Measurements from ENCODE around the gene APOL5.
"Not testable (repeated sequence)": the region's sequence is repeated elsewhere in the genome, so short reads cannot be mapped to it uniquely, and the experiment has no call there.

Gene APOL5, protein sequence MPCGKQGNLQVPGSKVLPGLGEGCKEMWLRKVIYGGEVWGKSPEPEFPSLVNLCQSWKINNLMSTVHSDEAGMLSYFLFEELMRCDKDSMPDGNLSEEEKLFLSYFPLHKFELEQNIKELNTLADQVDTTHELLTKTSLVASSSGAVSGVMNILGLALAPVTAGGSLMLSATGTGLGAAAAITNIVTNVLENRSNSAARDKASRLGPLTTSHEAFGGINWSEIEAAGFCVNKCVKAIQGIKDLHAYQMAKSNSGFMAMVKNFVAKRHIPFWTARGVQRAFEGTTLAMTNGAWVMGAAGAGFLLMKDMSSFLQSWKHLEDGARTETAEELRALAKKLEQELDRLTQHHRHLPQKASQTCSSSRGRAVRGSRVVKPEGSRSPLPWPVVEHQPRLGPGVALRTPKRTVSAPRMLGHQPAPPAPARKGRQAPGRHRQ

GRCh38 chr22:35717572-35717971 lies at the start of gene APOL5:
Gene APOL5 (plus strand): TSS chr22:35717872. CDS start chr22:35717872, 0 bp downstream.
- DNase-seq: no peak

DNA sequence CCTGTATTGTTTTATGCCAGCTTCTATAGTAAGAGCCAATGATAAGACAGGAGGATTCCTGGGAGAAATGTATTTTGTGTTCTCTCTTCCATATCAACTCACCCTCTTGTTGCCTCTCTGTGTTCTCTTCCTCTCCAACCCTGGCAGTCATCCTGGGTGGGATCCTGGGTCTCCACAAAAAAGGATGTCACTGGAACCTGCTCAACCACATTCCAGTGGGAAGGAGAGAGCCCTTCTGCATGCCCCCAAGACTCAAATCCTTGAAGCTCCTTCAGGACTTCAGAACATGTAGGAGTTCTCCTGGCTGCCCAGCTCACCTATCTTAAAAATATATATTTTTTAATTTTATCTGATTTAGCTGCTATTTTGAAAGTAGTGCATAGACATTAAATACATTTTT lies 43.3 kb upstream of the APOL5 start:
- no peak for DNase-seq

- DNase-seq: not testable (repeated sequence)
Observed at GRCh38 chr22:35676065-35676464, 41.6 kb upstream of the APOL5 start.

GRCh38 chr22:35677460-35678187 lies 40.0 kb upstream of the APOL5 start:
- no peak for DNase-seq

DNA sequence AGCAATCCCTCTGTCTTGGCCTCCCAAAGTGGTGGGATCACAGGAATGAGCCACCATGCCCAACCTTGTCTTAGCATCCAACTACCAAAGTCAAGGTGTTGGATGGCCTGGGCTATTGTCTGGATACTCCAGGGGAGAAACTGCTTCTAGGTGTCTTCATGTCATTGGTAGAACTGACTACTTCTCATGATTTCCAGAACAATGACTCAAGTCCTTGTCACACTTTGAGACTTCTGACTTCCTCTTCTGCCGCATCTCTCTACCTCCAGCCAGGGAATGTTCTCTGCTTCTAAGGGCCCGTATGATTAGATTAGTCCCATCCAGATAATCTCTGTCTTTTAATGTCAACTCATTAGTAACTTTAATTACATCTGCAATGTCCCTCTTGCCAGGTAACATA lies 38.8 kb upstream of the APOL5 start:
- DNase-seq: no peak

DNA sequence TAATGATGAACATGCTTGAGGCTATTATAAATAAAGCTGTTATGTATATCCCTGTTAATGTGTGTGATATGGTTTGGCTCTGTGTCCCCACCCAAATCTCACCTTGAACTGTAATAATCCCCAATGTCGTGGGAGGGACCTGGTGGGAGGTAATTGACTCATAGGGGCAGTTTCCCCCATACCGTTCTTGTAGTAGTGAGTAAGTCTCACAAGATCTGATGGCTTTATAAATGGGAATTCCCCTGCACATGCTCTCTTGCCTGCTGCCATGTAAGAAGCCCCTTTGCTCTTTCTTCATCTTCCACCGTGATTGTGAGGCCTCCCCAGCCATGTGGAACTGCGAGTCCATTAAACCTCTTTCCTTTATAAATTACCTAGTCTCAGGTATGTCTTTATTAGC lies 38.2 kb upstream of the APOL5 start:
- DNase-seq: not testable (repeated sequence)

GRCh38 chr22:35681454-35682052 lies 36.1 kb upstream of the APOL5 start:
- DNase-seq: no peak

GRCh38 chr22:35683560-35683959 lies 34.1 kb upstream of the APOL5 start:
- no peak for DNase-seq

DNA sequence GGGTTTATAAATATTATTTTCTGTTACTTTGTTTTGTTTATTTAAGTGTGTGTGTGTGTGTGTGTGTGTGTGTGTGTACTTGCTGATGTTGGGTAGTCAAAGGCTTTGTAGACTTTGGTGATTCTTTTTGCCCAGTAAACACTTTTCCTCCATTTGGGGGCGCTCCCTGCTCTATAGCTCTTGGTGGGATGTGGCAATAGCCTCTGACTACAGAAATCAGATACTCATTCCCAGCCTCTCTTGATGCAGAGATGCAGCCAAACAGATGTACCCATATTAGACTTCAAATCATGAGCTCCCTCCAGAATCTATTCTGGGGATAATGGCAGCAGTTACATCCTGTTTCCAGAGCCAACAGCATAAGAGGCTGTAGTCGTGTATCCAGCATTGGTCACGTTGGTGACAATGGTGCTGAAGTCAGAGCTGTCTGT lies 33.4 kb upstream of the APOL5 start:
- DNase-seq: no peak

GRCh38 chr22:35684732-35685131 lies 32.9 kb upstream of the APOL5 start:
- DNase-seq: no peak

- no peak for DNase-seq
Observed at GRCh38 chr22:35685731-35686130, 31.9 kb upstream of the APOL5 start.

GRCh38 chr22:35686298-35686697 lies 31.4 kb upstream of the APOL5 start:
- no peak for DNase-seq

GRCh38 chr22:35687461-35687860 lies 30.2 kb upstream of the APOL5 start:
- no peak for DNase-seq

- DNase-seq: no peak
Observed at GRCh38 chr22:35688913-35689675, 28.6 kb upstream of the APOL5 start.

- DNase-seq: no peak
Observed at GRCh38 chr22:35690001-35690400, 27.7 kb upstream of the APOL5 start.

GRCh38 chr22:35695202-35695601 lies 22.5 kb upstream of the APOL5 start:
- no peak for DNase-seq

DNA sequence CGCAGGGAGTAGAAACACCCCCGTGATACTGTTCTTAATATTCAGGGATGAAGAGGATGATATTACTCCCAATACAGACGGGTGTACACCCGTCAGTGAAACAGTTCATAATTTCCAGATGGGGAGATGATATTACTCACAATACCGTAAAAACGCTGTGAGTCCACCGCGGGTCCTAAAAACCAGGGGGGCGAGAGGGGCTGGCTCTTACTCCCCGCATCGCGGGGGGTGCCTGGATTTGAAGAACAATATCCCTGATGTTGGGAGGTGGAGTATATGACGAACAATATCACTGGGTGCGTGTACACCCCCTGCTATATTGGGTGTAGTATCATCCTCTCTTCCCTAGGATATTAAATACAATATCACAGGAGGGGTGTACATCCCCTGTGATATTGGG lies 20.5 kb upstream of the APOL5 start:
- no peak for DNase-seq

DNA sequence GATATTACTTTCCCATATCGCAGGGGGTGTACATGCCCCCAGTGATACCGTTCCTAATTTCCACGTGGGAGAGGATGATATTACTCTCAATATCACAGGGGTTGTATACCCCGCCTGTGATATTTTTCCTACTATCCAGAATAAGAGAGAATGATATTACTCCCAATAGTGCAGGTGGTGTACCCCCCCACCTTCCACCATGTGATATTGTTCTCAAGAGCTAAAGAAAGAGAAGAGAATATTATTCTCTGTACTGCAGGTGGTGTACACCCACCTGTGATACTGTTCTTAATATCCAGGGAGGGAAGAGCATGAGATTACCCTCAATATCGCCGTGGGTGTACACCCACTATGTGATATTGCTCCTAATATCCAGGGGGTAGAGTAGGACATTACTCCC lies 17.8 kb upstream of the APOL5 start:
- DNase-seq: not testable (repeated sequence)

GRCh38 chr22:35703861-35704584 lies 13.6 kb upstream of the APOL5 start:
- no peak for DNase-seq

GRCh38 chr22:35705141-35705540 lies 12.5 kb upstream of the APOL5 start:
- DNase-seq: no peak

- no peak for DNase-seq
Observed at GRCh38 chr22:35708453-35708852, 9.2 kb upstream of the APOL5 start.

- DNase-seq: no peak
Observed at GRCh38 chr22:35708917-35709316, 8.8 kb upstream of the APOL5 start.
